GM18867 (cell line): ENCODE results near the gene VSIR.

Experiments used
- ATAC-seq: cut with Tn5 transposase; IDR thresholded peaks from one replicate; pipeline ENCODE4 v1.9.1; 2021; ENCODE audit warnings: mild to moderate bottlenecking, moderate library complexity; ENCODE audit not compliant: unreplicated experiment

VSIR gene

GRCh38 chr10:71749396-71749795 lies 23.9 kb downstream of the VSIR start:
- no peak for ATAC-seq

- peak; percentile 53 for ATAC-seq
Measured at GRCh38 chr10:71748671-71749191, 24.6 kb downstream of the VSIR start.

GRCh38 chr10:71747551-71748523 lies 25.5 kb downstream of the VSIR start:
- ATAC-seq: no peak

GRCh38 chr10:71747039-71747531 lies 26.2 kb downstream of the VSIR start:
- no peak for ATAC-seq

GRCh38 chr10:71746344-71747037 lies 26.8 kb downstream of the VSIR start:
- no peak for ATAC-seq

- no peak for ATAC-seq
Measured at GRCh38 chr10:71745664-71746250, 27.6 kb downstream of the VSIR start.

- ATAC-seq: no peak
Measured at GRCh38 chr10:71744897-71745663, 28.2 kb downstream of the VSIR start.

GRCh38 chr10:71743866-71744265 lies 29.5 kb downstream of the VSIR start:
- no peak for ATAC-seq

GRCh38 chr10:71743089-71743838 lies 30.1 kb downstream of the VSIR start:
- ATAC-seq: no peak

GRCh38 chr10:71742301-71743088 lies 30.8 kb downstream of the VSIR start:
- no peak for ATAC-seq

- no peak for ATAC-seq
Measured at GRCh38 chr10:71741671-71742070, 31.6 kb downstream of the VSIR start.

GRCh38 chr10:71741029-71741428 lies 32.3 kb downstream of the VSIR start:
- ATAC-seq: no peak

GRCh38 chr10:71740069-71740653 lies 33.2 kb downstream of the VSIR start:
- ATAC-seq: no peak

GRCh38 chr10:71739358-71739900 lies 33.9 kb downstream of the VSIR start:
- no peak for ATAC-seq

- no peak for ATAC-seq
Measured at GRCh38 chr10:71737834-71738197, 35.5 kb downstream of the VSIR start.

- no peak for ATAC-seq
Measured at GRCh38 chr10:71737001-71737833, 36.1 kb downstream of the VSIR start.

- no peak for ATAC-seq
Measured at GRCh38 chr10:71736570-71736952, 36.8 kb downstream of the VSIR start.
